Measurements from ENCODE around the gene ZNF608.

The ZNF608 gene

GRCh38 chr5:124714910-124715309 lies 31.5 kb downstream of the ZNF608 start:
- no peak for DNase-seq

GRCh38 chr5:124713595-124713994 lies 32.8 kb downstream of the ZNF608 start:
- DNase-seq, result no peak

GRCh38 chr5:124712731-124713305 lies 33.6 kb downstream of the ZNF608 start:
- DNase-seq, result no peak

- DNase-seq, result no peak
These were observed 38.4 kb downstream of the ZNF608 start for GRCh38 chr5:124708086-124708485.

- no peak for DNase-seq
These were observed 38.9 kb downstream of the ZNF608 start for GRCh38 chr5:124707520-124707919.

GRCh38 chr5:124706729-124707361 lies 39.6 kb downstream of the ZNF608 start:
- DNase-seq, result peak; percentile 67 to 80

DNA sequence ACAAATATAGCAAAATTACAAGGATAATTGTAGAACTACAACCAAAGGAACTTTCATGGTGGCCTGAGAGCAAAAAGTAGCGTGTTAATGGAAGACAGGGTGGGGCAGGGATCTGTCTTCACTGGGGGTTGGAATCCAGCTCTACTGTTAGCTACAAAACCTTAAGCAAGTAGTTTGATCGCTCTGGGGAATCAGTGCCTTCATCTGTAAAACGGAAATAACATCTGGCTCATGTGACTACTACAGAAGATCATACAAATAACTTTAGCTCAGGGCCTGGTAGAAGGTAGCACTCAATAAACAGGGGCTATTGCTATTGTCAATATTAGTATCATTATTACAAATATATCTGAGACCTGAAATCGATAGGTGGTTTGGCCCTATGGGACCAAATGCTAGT lies 40.4 kb downstream of the ZNF608 start:
- no peak for DNase-seq

- no peak for DNase-seq
These were observed 40.9 kb downstream of the ZNF608 start for GRCh38 chr5:124705577-124705976.

DNA sequence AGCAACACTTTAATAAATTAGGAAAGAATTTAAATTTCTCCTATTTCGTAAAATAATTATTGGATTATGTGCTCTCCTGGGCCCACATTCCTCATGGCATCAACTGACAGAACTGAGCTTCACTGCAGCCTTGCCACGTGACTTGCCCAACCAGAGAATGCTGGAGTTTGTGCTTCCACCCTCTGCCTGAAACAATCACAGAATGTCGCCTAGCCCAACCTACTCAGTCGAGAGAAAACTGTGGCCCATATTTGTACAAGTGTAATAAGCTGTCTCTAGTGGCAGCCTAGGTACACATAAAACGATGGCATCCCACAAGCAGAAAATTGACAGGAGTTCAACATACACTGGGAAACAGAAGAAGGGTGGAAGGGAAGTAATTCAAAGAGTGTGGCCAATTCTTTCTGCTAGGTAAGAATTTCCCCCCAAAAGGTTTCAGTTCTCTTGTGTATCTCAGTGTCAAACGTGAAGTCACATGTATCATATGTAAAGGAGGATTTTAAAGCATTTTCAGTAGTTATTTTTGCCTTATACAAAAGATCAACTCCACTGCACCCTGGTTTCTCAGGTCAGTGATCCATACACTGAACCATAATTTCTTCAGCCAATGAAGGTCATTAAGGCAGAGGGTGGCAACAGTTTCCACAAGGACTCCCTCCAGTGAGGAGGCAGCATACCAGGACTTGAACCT lies 41.7 kb downstream of the ZNF608 start:
- no peak for DNase-seq

DNA sequence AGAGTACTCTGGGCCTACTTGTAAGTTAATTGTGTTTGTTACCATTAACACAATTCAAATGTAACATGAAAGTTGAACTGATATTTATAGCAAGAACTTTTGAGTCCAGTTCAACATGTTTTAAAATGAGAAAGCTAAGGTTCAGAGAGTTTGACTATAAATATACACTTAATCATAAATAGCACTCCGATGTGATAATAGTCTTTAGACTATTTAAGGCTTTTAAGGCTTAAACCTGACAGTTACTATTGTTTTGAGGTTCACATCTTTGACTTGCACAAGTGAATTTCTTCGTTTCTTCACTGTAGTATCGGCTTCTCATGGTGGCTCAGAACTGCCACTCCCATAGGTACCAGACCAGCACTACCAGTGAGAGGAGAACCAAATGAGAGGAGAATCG lies 42.4 kb downstream of the ZNF608 start:
- no peak for DNase-seq

- DNase-seq, result no peak
These were observed 43.9 kb downstream of the ZNF608 start for GRCh38 chr5:124702525-124702924.

DNA sequence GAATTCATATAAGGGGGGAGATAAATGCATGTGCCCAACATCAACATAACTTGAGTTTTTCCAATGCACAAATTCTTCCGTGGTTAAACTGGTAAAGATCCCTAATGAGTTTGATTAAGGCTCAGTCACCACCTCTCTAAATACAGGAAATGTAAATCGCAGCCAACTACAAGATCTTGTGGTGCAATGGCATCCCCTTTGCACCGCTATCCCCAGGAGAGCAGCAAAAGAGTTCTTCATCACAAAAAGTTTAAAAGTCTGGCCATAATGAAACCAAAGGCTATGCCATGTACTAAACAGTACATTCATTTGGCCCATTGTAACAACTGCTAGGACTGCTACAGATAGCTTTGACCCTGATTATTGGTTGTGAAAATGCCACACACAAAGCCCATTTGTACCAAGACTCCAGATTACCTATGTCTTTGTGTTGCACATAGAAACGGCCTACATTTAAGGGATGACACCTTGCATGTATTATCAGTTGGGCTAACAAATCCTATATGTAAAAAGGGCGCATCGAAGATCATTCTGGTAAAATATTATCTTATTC lies 44.5 kb downstream of the ZNF608 start:
- DNase-seq, result no peak

- no peak for DNase-seq
These were observed 45.4 kb downstream of the ZNF608 start for GRCh38 chr5:124701016-124701415.

GRCh38 chr5:124700333-124700732 lies 46.1 kb downstream of the ZNF608 start:
- no peak for DNase-seq

- no peak for DNase-seq
These were observed 47.7 kb downstream of the ZNF608 start for GRCh38 chr5:124698770-124699169.

- no peak for DNase-seq
These were observed 48.4 kb downstream of the ZNF608 start for GRCh38 chr5:124697933-124698591.

GRCh38 chr5:124697501-124697900 lies 48.9 kb downstream of the ZNF608 start:
- DNase-seq, result no peak

DNA sequence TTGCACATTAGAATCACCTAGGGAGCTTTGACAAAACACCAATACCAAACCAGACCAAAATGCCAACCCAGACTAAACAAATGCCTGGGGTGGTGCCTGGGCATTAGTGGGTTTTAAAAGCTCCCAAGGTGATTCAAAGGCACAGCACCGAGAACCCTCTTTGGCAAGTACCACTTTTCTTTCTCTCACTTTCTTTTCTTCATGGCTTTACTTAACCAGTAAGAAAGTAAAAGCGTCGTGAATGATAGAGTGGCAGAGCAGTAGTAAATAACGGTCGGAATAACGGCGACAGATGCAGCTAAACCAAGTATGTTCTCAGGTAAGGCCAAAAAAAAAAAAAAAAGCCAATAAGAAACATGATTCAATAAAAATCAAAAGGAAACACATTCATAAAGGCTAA lies 49.5 kb downstream of the ZNF608 start:
- DNase-seq, result no peak

All from NCI-H187 (cell line).